Fibroblast of lung (primary cell): Measurements from ENCODE around the gene BCL11A. TPM values are rescaled to one million over a fixed set of nuclear protein-coding genes. Genes with fewer than 3 reads are reported as not detected.

ENCODE experiments used
- DNase-seq, 2 donors: peaks; one replicate each; pipeline versions ENCODE4 v3.0.0 to v3.0.0-alpha.2; 2010; ENCODE audit warnings: low read depth in 2 of 2
- H2AFZ ChIP-seq: 2 replicates; pipeline ENCODE4 v1.5.1; 2012; ENCODE audit warnings: low read length, control low read depth, inconsistent platforms
- H3K27ac ChIP-seq: 2 replicates; pipeline ENCODE4 v1.5.1; 2011; ENCODE audit warnings: low read length, control low read depth; ENCODE audit not compliant: insufficient read depth
- H3K27me3 ChIP-seq: 2 replicates; pipeline ENCODE4 v1.5.1; 2011; ENCODE audit warnings: mild to moderate bottlenecking, low read length; ENCODE audit not compliant: control insufficient read depth, insufficient read depth
- H3K36me3 ChIP-seq: 2 replicates; pipeline ENCODE4 v1.5.1; 2011; ENCODE audit warnings: low read length; ENCODE audit not compliant: control insufficient read depth, insufficient read depth
- H3K4me1 ChIP-seq: 2 replicates; pipeline ENCODE4 v1.5.1; 2011; ENCODE audit warnings: low read length; ENCODE audit not compliant: control insufficient read depth, insufficient read depth; ENCODE audit errors: extremely low read depth
- H3K4me2 ChIP-seq: 2 replicates; pipeline ENCODE4 v1.5.1; 2011; ENCODE audit warnings: low read length, control low read depth; ENCODE audit not compliant: insufficient read depth; ENCODE audit errors: extremely low read depth
- H3K4me3 ChIP-seq, 4 experiments: fragments of 200-600 bp in 1 of 4; sonication (generic) in 1 of 4; replicated peaks in 1 of 4; 2 replicates each; pipeline ENCODE4 v1.5.1; 2011 to 2016; ENCODE audit warnings: low read length in 4 of 4, low read depth in 3 of 4, mild to moderate bottlenecking in 3 of 4, control low read depth in 2 of 4, inconsistent platforms in 1 of 4, mixed read lengths in 1 of 4; ENCODE audit not compliant: insufficient read depth in 1 of 4; ENCODE audit errors: control extremely low read depth in 1 of 4
- H3K79me2 ChIP-seq: 2 replicates; pipeline ENCODE4 v1.5.1; 2012; ENCODE audit warnings: mild to moderate bottlenecking, low read length, inconsistent platforms; ENCODE audit not compliant: control insufficient read depth, insufficient read depth
- H3K9ac ChIP-seq: 2 replicates; pipeline ENCODE4 v1.5.1; 2011; ENCODE audit warnings: mild to moderate bottlenecking, low read length, control low read depth; ENCODE audit not compliant: insufficient read depth
- H3K9me3 ChIP-seq: 2 replicates; pipeline ENCODE4 v1.5.1; 2012; ENCODE audit warnings: low read depth, low read length; ENCODE audit not compliant: control insufficient read depth, insufficient read depth
- H4K20me1 ChIP-seq: 2 replicates; pipeline ENCODE4 v1.5.1; 2011; ENCODE audit warnings: low read length; ENCODE audit not compliant: control insufficient read depth, insufficient read depth; ENCODE audit errors: extremely low read depth
- EZH2 ChIP-seq: IDR thresholded peaks from 2 replicates; pipeline ENCODE4 v1.5.1; 2012; ENCODE audit warnings: low read length, control low read depth, mild to moderate bottlenecking; ENCODE audit errors: missing control alignments
- polyA plus RNA-seq, 2 donors: library from polyadenylated mRNA; depleted of rRNA in 1 of 2; stranded (reverse) in 1 of 2; unstranded in 1 of 2; fragments of >200 nt; gene quantifications; 2 replicates each; pipeline ENCODE4 v1.2.1, GENCODE V29; 2011 to 2012; ENCODE audit warnings: missing spikeins in 1 of 2
- total RNA-seq: library from RNA; depleted of rRNA; stranded (reverse); fragments of >200 nt; gene quantifications from 2 replicates; pipeline ENCODE4 v1.2.1, GENCODE V29; 2014
- TF ChIP-seq, protein P1 (sequence below), 2 donors: IDR thresholded peaks in 1 of 2; conservative IDR thresholded peaks in 1 of 2; 1 replicate in 1 of 2; 2 replicates in 1 of 2; pipeline ENCODE4 v1.5.1; 2011 to 2012; ENCODE audit warnings: low read length in 2 of 2, control low read depth in 1 of 2, inconsistent platforms in 1 of 2, low read depth in 1 of 2, mild to moderate bottlenecking in 1 of 2

The BCL11A gene
- total and polyA plus RNA-seq, 2 donors (not counting 1 experiment from before 2014, with no cell fraction given): 0.09 to 0.17 TPM

DNA sequence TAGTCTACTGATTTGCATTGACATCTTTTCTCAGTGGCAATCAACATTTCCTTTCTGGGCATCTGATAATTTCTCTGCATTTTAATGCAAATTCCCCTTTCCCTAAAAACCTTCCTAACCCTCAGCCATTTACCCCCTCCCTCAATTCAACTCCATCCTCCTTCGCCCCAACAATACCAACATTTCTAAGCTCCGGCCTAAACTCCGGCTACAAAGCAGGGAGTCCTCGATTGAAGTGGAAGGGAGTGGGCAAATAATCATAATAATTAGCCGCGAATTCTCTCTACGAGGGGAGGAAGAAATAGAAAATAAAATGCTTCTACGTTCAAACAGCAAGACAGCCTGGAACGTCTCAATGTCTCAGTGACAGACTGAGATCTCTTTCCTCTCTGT lies 4.6 kb downstream of the BCL11A start:
- DNase-seq: no peak
- Histone ChIP-seq H3K4me3 (peak overlapping the region in 1 of 4 experiments; percentile 59), H4K20me1 (no peaks in the 10 kb centered on the region), H3K4me2 (no peak overlapping the region), H3K27me3 (peaks cover 11% of the 10 kb centered on the region), H3K9ac (no peak overlapping the region), H3K4me1 (peaks cover 2% of the 10 kb centered on the region), H3K27ac (no peak overlapping the region), H3K36me3 (no peaks in the 10 kb centered on the region), H3K79me2 (no peaks in the 10 kb centered on the region), H3K9me3 (no peaks in the 10 kb centered on the region), H2AFZ (no peak overlapping the region)
- no peak for TF ChIP-seq EZH2
- TF ChIP-seq, protein P1, sequence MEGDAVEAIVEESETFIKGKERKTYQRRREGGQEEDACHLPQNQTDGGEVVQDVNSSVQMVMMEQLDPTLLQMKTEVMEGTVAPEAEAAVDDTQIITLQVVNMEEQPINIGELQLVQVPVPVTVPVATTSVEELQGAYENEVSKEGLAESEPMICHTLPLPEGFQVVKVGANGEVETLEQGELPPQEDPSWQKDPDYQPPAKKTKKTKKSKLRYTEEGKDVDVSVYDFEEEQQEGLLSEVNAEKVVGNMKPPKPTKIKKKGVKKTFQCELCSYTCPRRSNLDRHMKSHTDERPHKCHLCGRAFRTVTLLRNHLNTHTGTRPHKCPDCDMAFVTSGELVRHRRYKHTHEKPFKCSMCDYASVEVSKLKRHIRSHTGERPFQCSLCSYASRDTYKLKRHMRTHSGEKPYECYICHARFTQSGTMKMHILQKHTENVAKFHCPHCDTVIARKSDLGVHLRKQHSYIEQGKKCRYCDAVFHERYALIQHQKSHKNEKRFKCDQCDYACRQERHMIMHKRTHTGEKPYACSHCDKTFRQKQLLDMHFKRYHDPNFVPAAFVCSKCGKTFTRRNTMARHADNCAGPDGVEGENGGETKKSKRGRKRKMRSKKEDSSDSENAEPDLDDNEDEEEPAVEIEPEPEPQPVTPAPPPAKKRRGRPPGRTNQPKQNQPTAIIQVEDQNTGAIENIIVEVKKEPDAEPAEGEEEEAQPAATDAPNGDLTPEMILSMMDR (conservative IDR thresholded peaks at IDR 0.05 in 1 of 2, IDR thresholded peaks at IDR 0.05 in 1 of 2; ENCODE audit: low read depth in 1 of 2, low read length in 2 of 2): no peak

DNA sequence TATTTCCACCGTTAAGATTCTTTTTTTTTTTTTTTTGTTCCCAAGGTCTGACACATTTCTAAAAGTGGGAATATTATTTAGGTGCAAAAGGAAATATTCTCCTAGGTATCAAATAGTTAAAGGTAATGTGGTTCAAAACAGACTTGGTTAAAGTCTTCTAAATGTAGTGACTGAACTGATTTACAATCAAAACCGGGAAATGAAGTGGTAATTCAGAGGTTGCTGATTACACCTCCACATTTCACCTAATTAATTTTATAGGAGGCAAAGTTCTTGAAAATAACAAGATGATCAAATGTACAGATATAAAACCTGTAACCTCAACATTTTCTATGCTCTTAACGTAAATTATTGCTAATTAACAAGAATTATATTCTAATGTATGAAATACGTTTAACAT lies 5.1 kb downstream of the BCL11A start:
- Histone ChIP-seq H3K9ac (no peak overlapping the region), H3K36me3 (no peaks in the 10 kb centered on the region), H3K4me2 (no peak overlapping the region), H3K27ac (no peak overlapping the region), H3K4me1 (peaks cover 2% of the 10 kb centered on the region), H3K4me3 (no peak overlapping the region), H2AFZ (no peak overlapping the region), H3K27me3 (peaks cover 11% of the 10 kb centered on the region), H4K20me1 (no peaks in the 10 kb centered on the region), H3K9me3 (no peaks in the 10 kb centered on the region), H3K79me2 (no peaks in the 10 kb centered on the region)
- DNase-seq: no peak
- TF ChIP-seq EZH2: no peak
- TF ChIP-seq, protein P1 (conservative IDR thresholded peaks at IDR 0.05 in 1 of 2, IDR thresholded peaks at IDR 0.05 in 1 of 2; ENCODE audit: low read depth in 1 of 2, low read length in 2 of 2): no peak

DNA sequence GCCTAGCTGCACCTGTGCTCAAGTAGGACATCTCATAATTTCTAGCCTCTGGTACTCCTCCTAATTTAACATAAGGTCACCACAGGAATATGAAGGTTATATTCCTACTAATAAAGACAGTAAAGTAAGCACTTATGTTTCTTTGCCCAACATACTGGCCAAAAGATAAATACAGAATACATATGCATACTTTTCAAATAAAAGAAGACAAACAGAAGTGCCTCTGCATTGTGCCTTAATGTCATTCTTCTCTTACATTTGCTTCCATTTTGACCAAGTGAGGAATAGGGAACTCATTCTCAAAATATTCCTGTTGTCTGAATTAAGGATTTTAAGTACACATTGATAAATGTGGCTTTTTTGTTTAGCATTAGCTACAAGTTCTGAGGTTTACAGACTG lies 5.6 kb downstream of the BCL11A start:
- H3K27ac ChIP-seq: no peak overlapping the region
- H3K9ac ChIP-seq: no peak overlapping the region
- H3K27me3 ChIP-seq: peaks cover 11% of the 10 kb centered on the region

More for the DNA sequence above, 5.6 kb downstream of the BCL11A start:
- Histone ChIP-seq H2AFZ (no peak overlapping the region), H3K9me3 (no peaks in the 10 kb centered on the region), H3K36me3 (no peaks in the 10 kb centered on the region), H3K4me1 (peaks cover 2% of the 10 kb centered on the region), H3K79me2 (no peaks in the 10 kb centered on the region), H3K4me2 (no peak overlapping the region), H3K4me3 (no peak overlapping the region), H4K20me1 (no peaks in the 10 kb centered on the region)
- TF ChIP-seq, protein P1 (conservative IDR thresholded peaks at IDR 0.05 in 1 of 2, IDR thresholded peaks at IDR 0.05 in 1 of 2; ENCODE audit: low read depth in 1 of 2, low read length in 2 of 2): no peak
- TF ChIP-seq EZH2: no peak
- DNase-seq: no peak
